HG02642 (cell line): Measurements from ENCODE around the gene BCAS3.

Experiments used
- ATAC-seq: cut with Tn5 transposase; IDR thresholded peaks from one replicate; pipeline ENCODE4 v1.9.1; 2021; ENCODE audit warnings: mild to moderate bottlenecking; ENCODE audit not compliant: unreplicated experiment, poor library complexity

BCAS3 gene

DNA sequence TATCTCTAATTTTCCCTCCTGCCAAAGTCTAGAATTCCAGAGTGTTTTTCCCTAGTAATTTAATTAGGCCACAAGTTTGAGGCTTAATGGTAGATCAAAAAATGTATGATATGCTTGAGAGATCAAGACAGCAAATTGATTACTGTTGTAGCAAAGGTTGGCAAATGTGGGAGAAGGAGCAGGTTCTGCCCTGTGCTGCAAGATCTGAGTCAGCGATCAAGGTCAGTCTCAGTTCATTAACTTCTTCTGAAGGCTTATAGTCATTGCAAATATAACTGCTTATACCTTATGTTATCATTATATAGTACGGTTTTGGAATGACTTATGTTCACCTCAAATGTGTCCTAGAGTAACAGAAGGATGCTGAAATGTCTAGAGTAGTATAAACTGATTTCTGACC lies 490.9 kb downstream of the BCAS3 start:
- no peak for ATAC-seq

- ATAC-seq = no peak
Measured at GRCh38 chr17:61174310-61174709, 496.7 kb downstream of the BCAS3 start.

GRCh38 chr17:61175298-61176142 lies 497.9 kb downstream of the BCAS3 start:
- ATAC-seq = no peak

- no peak for ATAC-seq
Measured at GRCh38 chr17:61177351-61177750, 499.7 kb downstream of the BCAS3 start.

DNA sequence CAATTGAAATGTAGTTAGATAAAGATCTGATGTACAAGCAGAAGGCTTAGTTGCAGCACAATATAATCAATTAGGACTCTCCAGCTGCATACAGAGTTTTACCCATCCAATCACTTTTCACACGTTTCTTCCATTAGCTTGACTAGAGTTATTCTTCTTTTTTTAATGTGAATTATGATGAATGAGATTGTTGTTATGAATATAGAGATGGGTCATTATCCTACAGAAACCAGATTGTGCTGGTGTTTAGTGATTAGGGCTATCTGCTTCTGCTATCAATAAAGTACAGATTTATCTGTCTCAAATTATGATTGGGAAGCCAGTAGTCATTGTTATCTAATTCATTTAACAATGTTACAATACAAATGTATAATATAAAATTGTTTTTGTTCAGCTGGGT lies 500.6 kb downstream of the BCAS3 start:
- no peak for ATAC-seq

GRCh38 chr17:61179380-61179806 lies 501.7 kb downstream of the BCAS3 start:
- no peak for ATAC-seq

GRCh38 chr17:61183793-61184192 lies 506.1 kb downstream of the BCAS3 start:
- no peak for ATAC-seq

DNA sequence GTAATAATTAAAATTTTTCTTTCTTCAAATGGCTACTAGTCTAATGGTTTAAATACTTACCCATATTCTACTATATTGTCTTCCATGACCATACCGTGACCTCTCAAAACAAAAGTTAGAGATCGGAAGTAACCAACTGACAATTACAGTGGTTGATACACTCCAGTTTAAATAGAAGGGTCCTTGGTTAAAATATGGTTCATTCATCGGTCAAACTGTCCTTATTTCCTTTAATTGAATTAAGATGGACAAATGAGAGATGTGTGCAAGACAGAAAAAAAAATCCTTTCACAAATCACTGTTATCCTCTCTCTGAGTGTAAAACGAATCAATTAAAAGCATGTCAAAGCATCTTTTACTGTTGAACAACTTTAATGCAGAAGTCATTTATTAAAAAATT lies 507.7 kb downstream of the BCAS3 start:
- ATAC-seq = no peak

DNA sequence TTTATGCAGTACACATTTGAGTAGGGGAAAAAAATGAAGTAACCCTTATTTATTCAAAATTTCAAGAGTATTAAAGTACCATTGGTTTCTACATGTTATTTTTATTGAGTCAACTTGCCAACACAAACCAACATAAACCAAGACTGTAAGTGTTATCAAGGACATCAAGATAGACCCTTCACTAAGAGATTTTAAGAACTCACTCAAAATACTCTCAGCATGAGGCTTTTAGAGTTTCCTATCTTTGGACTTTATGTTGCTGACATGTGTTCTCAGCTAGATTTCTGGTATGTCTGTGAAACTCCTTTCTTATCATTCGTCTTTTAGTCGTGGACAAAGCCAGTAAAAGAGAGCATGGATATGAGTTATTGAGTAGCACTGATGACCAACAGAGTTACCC lies 509.4 kb downstream of the BCAS3 start:
- no peak for ATAC-seq

DNA sequence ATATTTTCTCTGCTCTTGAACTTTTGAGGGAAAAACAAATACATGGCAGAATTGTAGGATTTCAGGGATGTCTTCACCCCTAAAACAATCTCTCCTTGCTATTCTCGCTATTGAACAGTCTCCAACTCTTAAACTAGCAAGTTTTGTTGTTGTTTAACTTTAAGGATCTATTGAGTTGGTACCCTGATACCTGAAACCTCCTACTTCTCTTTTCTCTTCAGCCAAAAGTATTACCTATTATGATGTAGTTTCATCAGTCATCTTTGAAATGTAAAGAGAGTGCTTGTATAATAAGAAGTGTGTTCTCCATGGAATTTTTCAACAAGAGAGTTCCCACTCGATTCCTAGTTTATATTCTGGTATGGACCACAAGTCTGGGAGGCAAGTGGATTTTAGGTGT lies 510.4 kb downstream of the BCAS3 start:
- ATAC-seq = no peak

GRCh38 chr17:61189968-61190367 lies 512.3 kb downstream of the BCAS3 start:
- ATAC-seq = no peak

DNA sequence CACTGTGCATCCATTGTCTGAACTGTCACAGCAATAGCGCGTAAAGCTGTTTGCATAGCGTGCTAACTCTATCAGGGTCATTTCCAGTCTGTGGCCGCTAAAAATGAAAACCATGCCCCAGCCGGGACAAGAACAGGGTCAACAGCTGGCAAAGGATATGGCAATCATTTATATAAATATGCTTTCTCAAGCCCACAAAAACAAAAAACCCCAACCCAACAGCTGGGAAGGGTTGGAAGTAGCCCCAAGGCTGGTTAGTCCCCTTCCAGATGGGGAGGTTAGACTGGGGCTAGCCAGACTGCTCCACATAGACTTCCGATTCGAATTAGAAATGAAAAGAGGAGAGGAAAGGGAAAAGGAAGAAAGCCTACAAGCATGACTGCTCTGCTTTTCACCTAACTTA lies 518.7 kb downstream of the BCAS3 start:
- no peak for ATAC-seq

GRCh38 chr17:61196799-61197198 lies 519.1 kb downstream of the BCAS3 start:
- no peak for ATAC-seq

DNA sequence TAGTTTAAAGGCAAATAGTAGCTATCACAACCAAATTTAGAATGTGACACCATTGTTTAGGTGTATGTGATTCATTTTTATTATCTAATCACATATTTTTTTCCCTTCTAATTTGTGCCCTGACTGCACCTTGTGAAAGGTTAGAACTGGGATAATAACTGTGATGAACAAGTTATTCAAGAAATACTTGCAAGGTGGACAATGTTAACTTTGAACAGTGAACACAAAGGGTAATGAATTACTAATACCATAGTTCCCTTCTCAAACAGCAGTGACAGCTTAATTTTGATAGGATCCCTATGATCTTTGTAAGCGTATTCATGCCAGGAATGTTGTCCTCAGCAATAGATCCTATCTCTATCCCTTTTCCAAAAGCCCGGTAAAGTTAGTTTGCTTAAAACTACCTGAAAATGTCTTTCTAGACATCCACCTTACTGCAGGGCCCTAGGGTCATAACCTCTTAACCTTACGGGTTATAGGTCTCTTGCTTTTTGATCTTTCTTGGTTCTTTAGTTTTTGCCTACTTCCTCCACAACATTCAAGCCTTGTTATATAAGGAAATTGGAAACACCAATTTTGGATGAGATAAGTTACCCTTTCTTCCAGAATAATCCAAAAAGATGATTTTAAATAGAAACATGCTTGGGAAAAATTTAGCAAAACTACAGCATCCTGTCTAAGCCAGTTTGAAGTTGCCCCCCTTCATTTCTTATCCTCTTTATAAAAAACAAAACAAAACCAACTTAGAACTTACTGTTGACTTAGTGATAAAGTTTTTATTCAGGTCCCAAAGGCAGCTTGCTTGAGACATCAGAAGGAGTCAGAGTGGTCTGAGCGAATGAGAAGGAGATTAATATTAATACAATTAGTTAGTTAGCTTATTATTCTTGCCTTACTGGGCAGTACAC lies 522.0 kb downstream of the BCAS3 start:
- ATAC-seq = no peak

DNA sequence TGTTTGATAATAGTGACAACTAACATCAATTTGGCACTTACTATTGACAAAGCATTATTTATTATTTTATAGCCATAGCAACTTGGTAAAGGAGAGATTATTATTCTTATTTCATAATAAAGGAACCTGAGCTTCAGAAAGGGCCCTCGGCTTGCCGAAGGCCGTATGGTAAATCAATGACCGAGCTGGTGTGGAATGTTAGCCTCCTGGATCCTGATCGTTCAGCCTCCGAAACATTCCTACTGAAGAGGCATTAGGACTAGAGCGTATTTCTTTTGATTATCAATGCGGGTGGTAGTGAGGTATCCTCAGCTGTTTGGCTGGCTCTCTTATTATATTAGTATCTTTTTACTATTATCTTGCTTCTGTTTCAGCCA lies 522.7 kb downstream of the BCAS3 start:
- ATAC-seq = no peak

DNA sequence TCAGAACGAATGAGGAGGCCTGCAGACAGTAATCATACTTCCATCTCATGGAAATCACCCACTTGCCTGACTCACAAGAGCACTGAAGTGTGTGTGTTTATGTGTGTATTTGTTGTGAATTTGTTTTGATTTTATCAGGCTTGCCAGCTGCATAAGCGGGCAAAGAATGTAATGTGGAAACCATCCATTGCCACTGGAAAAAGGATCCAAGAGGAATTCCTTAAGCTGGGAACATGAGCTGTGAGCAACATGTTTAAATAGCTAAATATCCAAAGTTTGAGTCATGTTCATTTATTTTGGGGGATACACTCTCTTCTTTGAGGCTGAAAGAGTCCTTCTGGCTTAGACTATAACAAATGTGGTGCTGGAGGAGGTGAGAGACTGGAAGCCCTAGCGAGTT lies 523.6 kb downstream of the BCAS3 start:
- no peak for ATAC-seq

GRCh38 chr17:61202564-61202963 lies 524.9 kb downstream of the BCAS3 start:
- no peak for ATAC-seq

- no peak for ATAC-seq
Measured at GRCh38 chr17:61203671-61204131, 526.0 kb downstream of the BCAS3 start.

- no peak for ATAC-seq
Measured at GRCh38 chr17:61204456-61204855, 526.8 kb downstream of the BCAS3 start.

- ATAC-seq = no peak
Measured at GRCh38 chr17:61205401-61205800, 527.8 kb downstream of the BCAS3 start.

DNA sequence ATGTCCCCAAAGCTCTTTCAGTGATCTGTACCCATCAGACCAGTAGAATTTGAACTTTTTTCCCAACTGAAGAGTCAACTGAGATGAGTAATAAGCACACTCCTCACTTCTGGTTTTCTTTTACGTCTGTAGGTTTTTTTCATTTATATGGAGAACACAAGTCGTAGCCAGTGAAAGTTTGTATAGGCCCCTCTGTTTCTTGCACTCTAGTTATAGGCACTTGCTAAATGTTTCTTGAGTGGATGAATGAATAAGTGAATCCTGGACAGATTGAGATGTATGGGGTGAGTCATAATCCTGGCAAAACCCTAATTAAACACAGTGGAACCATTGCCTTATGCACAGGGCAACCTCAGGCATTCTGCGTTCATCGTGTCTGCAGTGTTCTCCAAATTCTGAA lies 528.3 kb downstream of the BCAS3 start:
- ATAC-seq = no peak
